Tibial nerve (tissue), 4 donors: ENCODE data around the gene MSRB3.

ENCODE experiments used
- CTCF ChIP-seq, 5 experiments: fragments of 200-600 bp in 3 of 5; fragments of 450-650 bp in 2 of 5; sonication (generic) in 3 of 5; IDR thresholded peaks; one replicate each; pipeline ENCODE4 v1.5.1; 2016 to 2019; ENCODE audit warnings: antibody characterized with exemption in 5 of 5, mild to moderate bottlenecking in 3 of 5, moderate library complexity in 2 of 5
- EP300 ChIP-seq, 2 donors: sonication (generic); formaldehyde crosslinking; IDR thresholded peaks; one replicate each; pipeline ENCODE4 v1.6.1; 2017; ENCODE audit warnings: antibody characterized with exemption in 2 of 2, mild to moderate bottlenecking in 1 of 2
- POLR2A ChIP-seq, 2 donors: fragments of 450-650 bp; IDR thresholded peaks; one replicate each; pipeline ENCODE4 v1.6.1; 2017; ENCODE audit warnings: antibody characterized with exemption in 2 of 2, mild to moderate bottlenecking in 2 of 2, moderate library complexity in 2 of 2

- no peak for TF ChIP-seq POLR2A (IDR thresholded peaks at IDR 0.05)
- no peak for TF ChIP-seq CTCF (IDR thresholded peaks at IDR 0.05)
- no peak for TF ChIP-seq EP300 (IDR thresholded peaks at IDR 0.05)
Observed at GRCh38 chr12:65434737-65435136, 156.3 kb downstream of the MSRB3 start.
